KMS-11 (cell line): Measurements from ENCODE around the gene SF3B3.

Source experiments
- H2AFZ ChIP-seq: fragments of 200-600 bp; sonication (generic); 2 replicates; pipeline ENCODE4 v1.6.1; 2016; ENCODE audit warnings: antibody characterized with exemption, mixed run types, low read depth
- H3K27ac ChIP-seq: fragments of 200-600 bp; sonication (generic); 2 replicates; pipeline ENCODE4 v1.6.1; 2016; ENCODE audit warnings: mild to moderate bottlenecking, mixed run types
- H3K27me3 ChIP-seq: fragments of 200-600 bp; sonication (generic); 2 replicates; pipeline ENCODE4 v1.6.1; 2017; ENCODE audit warnings: mild to moderate bottlenecking, low read depth, mixed run types, moderate library complexity; ENCODE audit not compliant: insufficient read depth
- H3K36me3 ChIP-seq: fragments of 200-600 bp; sonication (generic); 2 replicates; pipeline ENCODE4 v1.6.1; 2017; ENCODE audit warnings: mild to moderate bottlenecking, mixed run types; ENCODE audit not compliant: insufficient read depth
- H3K4me1 ChIP-seq: fragments of 200-600 bp; sonication (generic); 2 replicates; pipeline ENCODE4 v1.6.1; 2016; ENCODE audit warnings: mild to moderate bottlenecking, low read depth, mixed run types; ENCODE audit not compliant: poor library complexity, severe bottlenecking
- H3K4me2 ChIP-seq: fragments of 200-600 bp; sonication (generic); 2 replicates; pipeline ENCODE4 v1.7.0; 2016; ENCODE audit warnings: mild to moderate bottlenecking, mixed run types
- H3K4me3 ChIP-seq: fragments of 200-600 bp; sonication (generic); IDR thresholded peaks from 2 replicates; pipeline ENCODE4 v1.6.1; 2017; ENCODE audit warnings: low read depth, low read length, mixed read lengths; ENCODE audit not compliant: insufficient read depth
- H3K79me2 ChIP-seq: fragments of 200-600 bp; sonication (generic); 2 replicates; pipeline ENCODE4 v1.6.1; 2016; ENCODE audit warnings: low read depth, mixed run types; ENCODE audit not compliant: insufficient read depth
- H3K9ac ChIP-seq: fragments of 200-600 bp; sonication (generic); 2 replicates; pipeline ENCODE4 v1.6.1; 2016; ENCODE audit warnings: mild to moderate bottlenecking, mixed run types
- H4K20me1 ChIP-seq: fragments of 200-600 bp; sonication (generic); 2 replicates; pipeline ENCODE4 v1.6.1; 2016; ENCODE audit warnings: mild to moderate bottlenecking, mixed run types; ENCODE audit not compliant: insufficient read depth
- CTCF ChIP-seq: fragments of 200-600 bp; sonication (generic); conservative IDR thresholded peaks from 2 replicates; pipeline ENCODE4 v1.6.1; 2017; ENCODE audit warnings: low read depth, mild to moderate bottlenecking, antibody characterized with exemption, low read length, moderate library complexity, mixed read lengths

The SF3B3 gene

DNA sequence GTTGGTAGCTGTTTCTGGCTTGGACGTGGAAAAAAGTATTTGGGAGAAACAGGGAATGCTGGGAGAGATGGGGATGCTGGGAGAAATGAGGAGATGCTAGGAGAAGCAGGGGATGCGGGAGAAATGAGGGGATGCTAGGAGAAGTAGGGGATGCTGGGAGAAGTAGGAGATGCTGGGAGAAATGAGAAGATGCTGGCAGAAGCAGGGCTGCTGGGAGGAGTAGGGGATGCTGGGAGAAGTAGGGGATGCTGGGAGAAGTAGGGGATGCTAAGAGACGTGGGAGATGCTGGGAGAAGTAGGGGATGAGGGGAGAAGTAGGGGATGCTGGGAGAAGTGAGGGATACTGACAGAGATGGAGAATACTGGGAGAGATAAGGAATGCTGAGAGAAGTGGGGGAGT, 77.1 kb downstream of the SF3B3 start:
- no peaks in the 10 kb centered on the region for H3K79me2 ChIP-seq
- no peak overlapping the region for H3K27ac ChIP-seq
- no peak for TF ChIP-seq CTCF
- no peak overlapping the region for H3K4me2 ChIP-seq
- no peaks in the 10 kb centered on the region for H3K4me1 ChIP-seq
- H4K20me1 ChIP-seq, result no peaks in the 10 kb centered on the region
- H3K27me3 ChIP-seq, result no peaks in the 10 kb centered on the region
- H2AFZ ChIP-seq, result no peak overlapping the region
- no peaks in the 10 kb centered on the region for H3K36me3 ChIP-seq
- no peak overlapping the region for H3K9ac ChIP-seq
- no peak overlapping the region for H3K4me3 ChIP-seq

GRCh38 chr16:70601576-70602575, 78.3 kb downstream of the SF3B3 start:
- H3K79me2 ChIP-seq, result no peaks in the 10 kb centered on the region
- no peak overlapping the region for H3K9ac ChIP-seq
- no peak for TF ChIP-seq CTCF
- no peaks in the 10 kb centered on the region for H3K4me1 ChIP-seq
- H4K20me1 ChIP-seq, result no peaks in the 10 kb centered on the region
- H3K4me3 ChIP-seq, result no peak overlapping the region
- H2AFZ ChIP-seq, result no peak overlapping the region
- H3K36me3 ChIP-seq, result no peaks in the 10 kb centered on the region
- H3K27ac ChIP-seq, result no peak overlapping the region
- no peaks in the 10 kb centered on the region for H3K27me3 ChIP-seq
- no peak overlapping the region for H3K4me2 ChIP-seq

- Histone ChIP-seq H2AFZ (no peak overlapping the region), H3K4me3 (no peak overlapping the region), H3K79me2 (no peaks in the 10 kb centered on the region), H3K27me3 (no peaks in the 10 kb centered on the region), H3K4me1 (no peaks in the 10 kb centered on the region), H3K4me2 (no peak overlapping the region), H3K9ac (no peak overlapping the region), H3K27ac (no peak overlapping the region), H4K20me1 (no peaks in the 10 kb centered on the region), H3K36me3 (no peaks in the 10 kb centered on the region)
- TF ChIP-seq CTCF, result no peak
Observed at GRCh38 chr16:70602831-70603230, 79.2 kb downstream of the SF3B3 start.

- H3K79me2 ChIP-seq, result no peaks in the 10 kb centered on the region
Observed at GRCh38 chr16:70604407-70605282, 81.0 kb downstream of the SF3B3 start.

More at GRCh38 chr16:70604407-70605282, 81.0 kb downstream of the SF3B3 start:
- no peak overlapping the region for H3K4me3 ChIP-seq
- H3K4me1 ChIP-seq, result no peaks in the 10 kb centered on the region
- H3K27ac ChIP-seq, result no peak overlapping the region
- no peak overlapping the region for H3K9ac ChIP-seq
- H4K20me1 ChIP-seq, result no peaks in the 10 kb centered on the region
- no peak overlapping the region for H3K4me2 ChIP-seq
- H3K27me3 ChIP-seq, result no peaks in the 10 kb centered on the region
- H3K36me3 ChIP-seq, result no peaks in the 10 kb centered on the region
- no peak overlapping the region for H2AFZ ChIP-seq
- TF ChIP-seq CTCF, result no peak
